Stimulated activated naive CD8-positive, alpha-beta T cell treated with anti-CD3 and anti-CD28 coated beads, Interleukin-15, amount 100 ng/mL, for 72 hours (primary cell): ENCODE measurements around the gene THAP2.

Experiments
- ATAC-seq: fragments of 150-1000 bp; cut with Tn5 transposase; 2 replicates; pipeline ENCODE4 v1.10.0; 2021; ENCODE audit warnings: mild to moderate bottlenecking, moderate library complexity
- DNase-seq, 2 donors: peaks; one replicate each; pipeline ENCODE4 v3.0.0; 2021 to 2022
- H3K27ac Mint-ChIP-seq, 2 donors: one replicate each; pipeline ENCODE4 v1.8.0; 2022; ENCODE audit warnings: mild to moderate bottlenecking in 2 of 2, mixed read lengths in 2 of 2, moderate library complexity in 2 of 2
- H3K27me3 Mint-ChIP-seq: one replicate; pipeline ENCODE4 v1.8.0; 2022; ENCODE audit warnings: mixed read lengths
- H3K4me1 Mint-ChIP-seq: one replicate; pipeline ENCODE4 v1.8.0; 2022; ENCODE audit warnings: mild to moderate bottlenecking, mixed read lengths
- H3K4me3 Mint-ChIP-seq, 2 donors: one replicate each; pipeline ENCODE4 v1.8.0; 2022; ENCODE audit warnings: mild to moderate bottlenecking in 2 of 2, mixed read lengths in 2 of 2, moderate library complexity in 1 of 2
- H3K9me3 Mint-ChIP-seq, 2 donors: one replicate each; pipeline ENCODE4 v1.8.0; 2022; ENCODE audit warnings: mixed read lengths in 2 of 2

Gene THAP2

GRCh38 chr12:71652656-71653055 lies 11.4 kb upstream of the THAP2 start:
- ATAC-seq = no peak
- Mint-ChIP-seq H3K4me1 (peaks cover 37% of the 10 kb centered on the region), H3K27ac (no peak overlapping the region)

GRCh38 chr12:71653137-71653536 lies 11.0 kb upstream of the THAP2 start:
- no peaks in the 10 kb centered on the region for H3K9me3 Mint-ChIP-seq
- H3K27me3 Mint-ChIP-seq = no peaks in the 10 kb centered on the region
- no peak overlapping the region for H3K27ac Mint-ChIP-seq
- ATAC-seq = no peak
- no peak for DNase-seq
- H3K4me3 Mint-ChIP-seq = no peak overlapping the region
- peaks cover 39% of the 10 kb centered on the region for H3K4me1 Mint-ChIP-seq

More at GRCh38 chr12:71652656-71653055, 11.4 kb upstream of the THAP2 start:
- Mint-ChIP-seq H3K4me3 (no peak overlapping the region), H3K9me3 (no peaks in the 10 kb centered on the region), H3K27me3 (no peaks in the 10 kb centered on the region)
- no peak for DNase-seq

- ATAC-seq (no peak), DNase-seq (no peak)
- Mint-ChIP-seq H3K27me3 (no peaks in the 10 kb centered on the region), H3K9me3 (no peaks in the 10 kb centered on the region), H3K27ac (no peak overlapping the region), H3K4me1 (peaks cover 43% of the 10 kb centered on the region), H3K4me3 (no peak overlapping the region)
These were observed 9.9 kb upstream of the THAP2 start for GRCh38 chr12:71654200-71654599.

GRCh38 chr12:71655495-71655894 lies 8.6 kb upstream of the THAP2 start:
- no peak for DNase-seq

GRCh38 chr12:71655907-71656306 lies 8.2 kb upstream of the THAP2 start:
- Mint-ChIP-seq H3K27ac (no peak overlapping the region), H3K4me1 (peaks cover 38% of the 10 kb centered on the region), H3K4me3 (peak overlapping the region; percentile 49 to 56), H3K27me3 (no peaks in the 10 kb centered on the region), H3K9me3 (no peaks in the 10 kb centered on the region)
- ATAC-seq = no peak
- no peak for DNase-seq

More at GRCh38 chr12:71655495-71655894, 8.6 kb upstream of the THAP2 start:
- no peak for ATAC-seq
- Mint-ChIP-seq H3K4me3 (peak overlapping the region; percentile 49 to 56), H3K27ac (no peak overlapping the region), H3K4me1 (peaks cover 38% of the 10 kb centered on the region), H3K9me3 (no peaks in the 10 kb centered on the region), H3K27me3 (no peaks in the 10 kb centered on the region)

- H3K27me3 Mint-ChIP-seq = no peaks in the 10 kb centered on the region
- DNase-seq (no peak), ATAC-seq (no peak)
- H3K27ac Mint-ChIP-seq = no peak overlapping the region
- peaks cover 41% of the 10 kb centered on the region for H3K4me1 Mint-ChIP-seq
- no peak overlapping the region for H3K4me3 Mint-ChIP-seq
- no peaks in the 10 kb centered on the region for H3K9me3 Mint-ChIP-seq
These were observed 7.4 kb upstream of the THAP2 start for GRCh38 chr12:71656740-71657139.

- Mint-ChIP-seq H3K4me1 (peaks cover 39% of the 10 kb centered on the region), H3K27ac (peak overlapping the region; percentile 100)
- ATAC-seq = no peak
These were observed 2.0 kb upstream of the THAP2 start for GRCh38 chr12:71661977-71662530.

GRCh38 chr12:71662849-71663560 lies 1.1 kb upstream of the THAP2 start:
- Mint-ChIP-seq H3K27me3 (no peaks in the 10 kb centered on the region), H3K4me1 (peaks cover 38% of the 10 kb centered on the region), H3K27ac (peak overlapping the region; percentile 100), H3K4me3 (peak overlapping the region; percentile 99), H3K9me3 (peaks cover 7 to 9% of the 10 kb centered on the region in 2 donors)
- peak; percentile 75 to 82 for DNase-seq
- peak; percentile 76 for ATAC-seq

More at GRCh38 chr12:71661977-71662530, 2.0 kb upstream of the THAP2 start:
- no peak for DNase-seq
- peak overlapping the region; percentile 99 for H3K4me3 Mint-ChIP-seq
- H3K9me3 Mint-ChIP-seq = peaks cover 3 to 4% of the 10 kb centered on the region in 2 donors
- no peaks in the 10 kb centered on the region for H3K27me3 Mint-ChIP-seq

GRCh38 chr12:71664411-71665089 lies 449 bp downstream of the THAP2 start:
- ATAC-seq (peak; percentile 2), DNase-seq (no peak)
- Mint-ChIP-seq H3K4me1 (peaks cover 35% of the 10 kb centered on the region), H3K27me3 (no peaks in the 10 kb centered on the region), H3K9me3 (peaks cover 7 to 9% of the 10 kb centered on the region in 2 donors), H3K27ac (peak overlapping the region; percentile 100), H3K4me3 (peak overlapping the region; percentile 99)

- Mint-ChIP-seq H3K4me1 (peaks cover 35% of the 10 kb centered on the region), H3K9me3 (peaks cover 7 to 9% of the 10 kb centered on the region in 2 donors), H3K4me3 (peak overlapping the region; percentile 99), H3K27ac (peak overlapping the region; percentile 100), H3K27me3 (no peaks in the 10 kb centered on the region)
- ATAC-seq (no peak), DNase-seq (no peak)
These were observed 976 bp downstream of the THAP2 start for GRCh38 chr12:71665090-71665463.

- Mint-ChIP-seq H3K4me3 (peak overlapping the region; percentile 99), H3K4me1 (peaks cover 39% of the 10 kb centered on the region), H3K27me3 (no peaks in the 10 kb centered on the region), H3K9me3 (peaks cover 7 to 9% of the 10 kb centered on the region in 2 donors), H3K27ac (peak overlapping the region in 1 of 2 donors; percentile 100)
- DNase-seq (no peak), ATAC-seq (no peak)
These were observed 2.2 kb downstream of the THAP2 start for GRCh38 chr12:71666259-71666658.

- Mint-ChIP-seq H3K27ac (no peak overlapping the region), H3K4me1 (peaks cover 32% of the 10 kb centered on the region), H3K9me3 (peaks cover 7 to 9% of the 10 kb centered on the region in 2 donors), H3K27me3 (no peaks in the 10 kb centered on the region), H3K4me3 (no peak overlapping the region)
- no peak for DNase-seq
- ATAC-seq = no peak
These were observed 7.2 kb downstream of the THAP2 start for GRCh38 chr12:71671311-71671710.

- H3K9me3 Mint-ChIP-seq = peaks cover 7 to 8% of the 10 kb centered on the region in 2 donors
- DNase-seq (no peak), ATAC-seq (no peak)
- no peak overlapping the region for H3K4me3 Mint-ChIP-seq
- peaks cover 30% of the 10 kb centered on the region for H3K4me1 Mint-ChIP-seq
- H3K27me3 Mint-ChIP-seq = no peaks in the 10 kb centered on the region
- H3K27ac Mint-ChIP-seq = peak overlapping the region in 1 of 2 donors; percentile 65
These were observed 7.7 kb downstream of the THAP2 start for GRCh38 chr12:71671816-71672215.

- no peaks in the 10 kb centered on the region for H3K9me3 Mint-ChIP-seq
- H3K4me1 Mint-ChIP-seq = peaks cover under 1% of the 10 kb centered on the region
- DNase-seq = no peak
- H3K27ac Mint-ChIP-seq = no peak overlapping the region
- no peak overlapping the region for H3K4me3 Mint-ChIP-seq
- no peak for ATAC-seq
- no peaks in the 10 kb centered on the region for H3K27me3 Mint-ChIP-seq
These were observed 18.4 kb downstream of the THAP2 start for GRCh38 chr12:71682466-71682865.

- Mint-ChIP-seq H3K4me1 (peaks cover 10% of the 10 kb centered on the region), H3K27ac (peak overlapping the region in 1 of 2 donors; percentile 31), H3K27me3 (no peaks in the 10 kb centered on the region), H3K4me3 (peak overlapping the region in 1 of 2 donors; percentile 15), H3K9me3 (no peaks in the 10 kb centered on the region)
- DNase-seq = no peak
- no peak for ATAC-seq
These were observed 19.5 kb downstream of the THAP2 start for GRCh38 chr12:71683633-71684032.

- DNase-seq (peak; percentile 12 to 14), ATAC-seq (peak; percentile 47)
- peak overlapping the region; percentile 15 to 20 for H3K4me3 Mint-ChIP-seq
- H3K27me3 Mint-ChIP-seq = no peaks in the 10 kb centered on the region
- H3K4me1 Mint-ChIP-seq = peaks cover 10% of the 10 kb centered on the region
- H3K27ac Mint-ChIP-seq = no peak overlapping the region
- no peaks in the 10 kb centered on the region for H3K9me3 Mint-ChIP-seq
These were observed 20.0 kb downstream of the THAP2 start for GRCh38 chr12:71684081-71684480.
